Stimulated activated CD4-positive, alpha-beta T cell treated with anti-CD3 and anti-CD28 coated beads, TNF-alpha, amount 100 ng/mL, for 1 hour (primary cell): Measurements from ENCODE around the gene MID1.
"Not testable (repeated sequence)": the region's sequence is repeated elsewhere in the genome, so short reads cannot be mapped to it uniquely, and the experiment has no call there.

ENCODE experiments used
- DNase-seq, 3 donors: peaks; one replicate each; pipeline ENCODE4 v3.0.0-alpha.2; 2020; ENCODE audit warnings: low read depth in 3 of 3, low spot score in 1 of 3

MID1 gene

GRCh38 chrX:10617186-10617998 lies 3.0 kb downstream of the MID1 start:
- no peak for DNase-seq

DNA sequence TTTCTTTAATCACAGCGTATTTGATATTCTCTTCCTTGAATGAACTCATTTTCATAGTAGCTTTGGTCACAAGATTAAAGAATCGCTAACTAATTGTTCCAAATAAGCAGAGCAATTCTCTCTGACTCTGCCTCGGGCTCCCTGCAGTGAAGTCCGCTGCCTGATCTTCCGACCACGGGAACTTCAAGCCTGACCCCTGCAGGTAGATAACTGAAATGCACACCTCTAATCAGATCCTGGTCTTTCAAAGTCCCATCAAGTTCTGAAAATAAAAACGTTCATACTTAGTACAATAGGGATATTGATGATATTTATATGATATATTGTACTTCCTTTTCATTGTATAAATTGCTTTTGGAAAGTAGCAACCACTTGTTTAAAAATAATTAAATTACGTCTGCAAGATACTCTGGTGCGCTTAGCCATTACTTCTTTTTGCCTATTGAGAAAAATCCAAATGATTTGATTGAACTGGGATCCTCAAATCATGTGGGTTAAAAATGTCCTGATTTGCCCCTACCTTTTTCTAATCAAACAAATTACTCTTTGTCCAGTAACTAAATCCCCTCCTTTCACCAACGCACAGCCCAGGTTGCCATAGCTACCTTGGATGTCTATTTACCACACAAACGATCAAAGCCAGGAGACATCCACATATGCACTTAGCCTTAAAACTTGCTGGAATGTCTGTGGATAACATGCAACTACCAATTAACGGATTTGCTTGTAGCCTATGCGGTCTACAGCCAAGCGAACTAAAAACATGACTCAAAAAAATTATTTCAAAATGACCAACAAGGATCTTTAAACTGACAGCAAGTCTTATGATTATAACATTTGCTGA lies 4.2 kb downstream of the MID1 start:
- no peak for DNase-seq

DNA sequence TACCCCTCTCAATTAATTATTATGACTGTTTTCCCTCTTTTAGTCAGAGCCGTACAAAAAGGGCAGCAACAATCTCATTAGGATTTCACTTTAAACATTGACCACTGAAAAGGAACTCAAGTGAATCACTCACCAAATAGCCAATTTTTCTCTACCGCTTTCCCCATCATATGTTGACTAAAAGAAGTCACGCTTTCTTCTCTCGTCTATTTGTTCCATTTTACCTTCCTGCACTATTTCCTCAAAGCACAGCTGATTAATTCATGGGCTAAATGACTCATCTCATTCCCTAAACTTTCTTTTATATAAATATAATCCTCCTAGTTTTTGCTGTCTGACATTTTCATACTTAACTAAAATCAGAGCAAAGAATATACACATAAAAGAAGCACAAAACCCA lies 8.2 kb downstream of the MID1 start:
- no peak for DNase-seq

GRCh38 chrX:10611441-10612090 lies 8.8 kb downstream of the MID1 start:
- no peak for DNase-seq

- no peak for DNase-seq
Measured at GRCh38 chrX:10608099-10608498, 12.3 kb downstream of the MID1 start.

GRCh38 chrX:10607233-10607632 lies 13.2 kb downstream of the MID1 start:
- no peak for DNase-seq

DNA sequence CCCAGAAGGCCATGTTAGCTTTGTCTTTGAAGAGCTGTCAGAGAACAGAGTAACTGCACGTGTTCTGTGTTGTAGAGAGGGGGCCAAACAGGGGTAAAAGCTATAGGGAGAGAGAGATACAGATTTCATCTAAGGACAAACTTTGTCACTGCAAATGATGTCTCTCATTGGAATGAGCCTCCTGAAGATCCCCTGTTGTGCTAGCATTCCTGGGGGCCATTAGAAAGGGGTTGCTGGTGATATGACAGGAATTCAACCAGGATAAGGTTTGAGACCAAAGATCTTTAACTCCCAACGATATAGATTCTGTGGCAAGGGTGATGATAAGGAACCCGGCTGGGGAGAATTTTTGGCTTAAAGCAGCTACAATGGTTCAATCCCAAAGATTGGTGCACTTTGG lies 16.8 kb downstream of the MID1 start:
- no peak for DNase-seq

DNA sequence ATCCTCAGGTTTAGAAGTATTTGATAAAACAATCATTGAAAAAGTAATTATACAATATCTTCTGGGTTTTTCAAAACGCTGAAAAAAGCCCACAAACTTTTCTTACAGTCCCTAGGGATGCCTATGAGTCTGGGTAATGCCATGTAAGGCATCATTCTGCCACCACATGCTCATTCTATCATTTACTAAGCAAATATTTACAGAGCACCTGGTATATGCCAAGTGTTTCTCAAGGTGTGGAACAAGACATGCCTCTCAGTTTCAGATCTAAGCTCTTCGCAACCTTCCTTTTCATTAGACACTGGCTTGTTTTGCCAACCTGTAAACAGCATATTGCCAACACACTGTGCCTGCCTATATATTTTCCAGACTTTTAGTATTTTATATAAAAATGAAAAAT lies 17.7 kb downstream of the MID1 start:
- no peak for DNase-seq

- DNase-seq: no peak
Measured at GRCh38 chrX:10600479-10600878, 19.9 kb downstream of the MID1 start.

DNA sequence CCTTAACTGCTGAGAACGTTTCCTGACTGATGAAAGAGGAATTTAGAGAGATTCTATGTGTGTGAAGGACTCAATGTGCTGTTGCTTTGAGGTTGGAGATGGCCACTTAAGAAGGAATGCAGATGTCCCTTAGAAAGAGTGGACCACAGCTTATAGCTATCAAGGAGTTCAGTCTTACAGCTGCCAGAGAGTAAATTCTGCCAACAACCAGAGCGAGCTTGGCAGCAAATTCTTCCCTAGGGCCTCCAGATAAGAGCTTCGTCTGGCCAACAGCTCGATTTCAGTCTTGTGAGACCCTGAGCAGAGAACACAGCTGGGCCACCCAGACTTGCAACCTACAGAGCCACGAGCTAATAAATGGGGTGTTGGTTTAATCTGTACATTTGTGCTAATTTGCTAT lies 21.8 kb downstream of the MID1 start:
- no peak for DNase-seq

GRCh38 chrX:10597871-10598270 lies 22.5 kb downstream of the MID1 start:
- no peak for DNase-seq

GRCh38 chrX:10591363-10592335 lies 28.7 kb downstream of the MID1 start:
- no peak for DNase-seq

GRCh38 chrX:10589787-10590186 lies 30.6 kb downstream of the MID1 start:
- not testable (repeated sequence) for DNase-seq

DNA sequence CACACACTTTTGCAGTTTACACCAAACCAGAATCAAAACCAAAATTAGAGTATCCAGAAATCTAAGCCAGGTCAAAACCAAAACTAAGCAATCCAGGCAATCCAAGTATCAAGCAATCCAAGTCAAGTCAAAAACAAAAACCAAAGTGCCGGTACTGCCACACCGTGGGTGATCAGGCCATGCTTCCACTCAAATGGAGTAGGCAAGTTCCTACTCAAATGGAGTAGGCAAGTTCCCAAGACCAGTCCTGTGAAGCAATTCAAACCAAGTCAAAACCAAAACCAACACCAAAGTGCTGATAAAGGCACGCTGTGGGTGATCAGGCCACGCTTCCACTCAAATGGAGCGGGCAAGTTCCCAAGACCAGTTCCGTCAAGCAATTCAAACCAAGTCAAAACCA lies 31.3 kb downstream of the MID1 start:
- DNase-seq: no peak

GRCh38 chrX:10584882-10585281 lies 35.5 kb downstream of the MID1 start:
- DNase-seq: not testable (repeated sequence)

GRCh38 chrX:10582945-10583344 lies 37.4 kb downstream of the MID1 start:
- no peak for DNase-seq

DNA sequence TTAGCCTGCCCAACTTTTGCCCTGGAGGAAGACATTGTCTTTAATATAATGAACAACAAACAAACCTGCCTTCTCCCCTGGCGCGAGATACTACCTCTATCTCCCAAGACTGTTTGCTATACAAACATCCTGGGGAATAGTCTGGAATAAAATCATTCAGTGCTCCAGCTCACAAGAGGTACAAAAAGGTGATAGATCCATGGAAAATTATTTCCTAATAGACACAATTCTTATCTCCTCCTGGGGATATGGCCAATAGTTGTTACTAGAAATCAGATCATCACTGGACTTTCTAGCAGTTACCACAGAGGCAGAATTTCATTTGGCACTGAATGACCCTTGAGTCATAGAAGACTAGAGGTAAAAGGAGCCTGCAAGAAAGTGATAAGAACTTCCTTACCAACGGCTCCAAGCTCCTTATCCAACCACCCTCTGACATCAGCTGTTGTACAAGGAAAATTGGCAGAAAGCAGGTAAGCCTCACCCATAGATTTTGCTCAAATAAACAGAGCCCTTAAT lies 38.1 kb downstream of the MID1 start:
- DNase-seq: no peak

DNA sequence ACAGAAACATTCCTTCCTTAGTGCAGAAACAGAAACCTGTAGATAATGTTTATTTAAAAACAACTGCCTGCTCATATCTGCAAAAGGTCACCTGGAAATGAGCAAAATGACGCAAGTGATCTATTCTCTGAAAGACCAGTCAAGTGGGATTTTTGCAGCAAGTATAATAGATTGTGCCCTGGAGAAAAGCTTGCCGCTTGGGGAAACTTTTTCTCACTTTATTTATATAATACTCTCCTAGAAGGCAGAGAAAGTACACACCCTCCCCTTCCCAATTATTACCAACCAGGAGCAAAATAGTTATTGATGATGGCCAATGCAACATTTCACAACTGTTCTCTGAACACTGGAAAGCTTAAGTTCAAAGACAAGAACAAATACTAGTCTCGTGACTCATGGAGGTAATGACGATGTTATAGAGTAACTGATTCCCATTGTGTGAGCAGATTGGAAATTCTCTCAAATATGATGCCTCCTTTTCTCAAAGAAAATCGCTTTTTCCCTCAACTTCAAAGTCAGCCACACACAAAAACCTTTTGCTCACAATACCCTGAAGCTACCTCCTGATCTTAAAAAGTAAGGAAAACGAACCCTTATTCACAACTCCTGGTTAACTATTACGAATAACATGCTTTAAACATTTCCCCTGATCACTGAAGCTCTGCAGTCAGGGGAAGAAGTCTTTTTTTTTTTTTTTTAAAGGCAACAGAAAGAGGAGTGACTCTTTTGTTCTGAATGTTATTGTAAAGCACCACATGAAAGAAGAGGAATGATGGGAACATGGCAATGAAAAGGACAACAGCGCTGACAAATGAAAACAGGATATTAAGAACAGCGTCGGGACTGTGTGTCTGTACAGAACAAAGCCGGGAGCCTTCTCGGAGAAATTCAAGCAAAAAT lies 41.0 kb downstream of the MID1 start:
- DNase-seq: no peak

GRCh38 chrX:10578527-10578926 lies 41.9 kb downstream of the MID1 start:
- DNase-seq: no peak
